Measurements from ENCODE around the gene ACAA1.

The ACAA1 gene

DNA sequence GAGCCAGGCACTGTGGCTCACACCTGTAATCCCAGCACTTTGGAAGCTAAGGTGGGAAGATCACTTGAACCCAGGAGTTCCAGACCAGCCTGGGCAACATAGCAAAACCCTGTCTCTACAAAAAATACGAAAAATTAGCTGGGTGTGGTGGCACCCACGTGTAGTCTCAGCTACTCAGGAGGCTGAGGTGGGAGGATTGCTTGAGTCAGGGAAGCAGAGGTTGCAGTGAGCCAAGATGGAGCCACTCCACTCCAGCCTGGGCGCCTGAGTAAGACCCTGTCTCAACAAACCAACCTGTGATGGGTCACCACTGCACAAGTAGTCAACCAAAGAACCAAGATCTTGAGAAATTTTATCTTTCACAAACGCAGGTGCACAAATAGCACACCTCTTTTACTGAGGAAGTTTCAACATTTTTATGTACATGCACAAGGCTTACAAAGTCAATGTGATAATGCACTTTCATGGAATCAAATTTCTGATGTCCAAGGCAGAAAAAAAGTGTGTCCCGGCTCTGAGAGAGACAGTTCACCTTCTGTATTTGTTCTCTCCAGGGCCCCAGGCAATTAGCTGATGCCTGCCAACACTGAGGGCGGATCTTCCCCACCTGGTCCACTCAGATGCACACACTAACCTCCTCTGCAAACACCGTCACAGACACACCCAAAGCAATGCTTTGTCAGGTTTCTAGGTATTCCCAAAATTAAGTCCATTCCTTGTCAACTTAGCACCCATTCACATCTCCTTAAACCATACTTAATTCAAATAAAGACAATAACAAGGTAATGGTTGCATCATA lies 12.4 kb downstream of the ACAA1 start:
- TF ChIP-seq CTCF (IDR thresholded peaks at IDR 0.05; ENCODE audit: extremely low read depth, insufficient read depth, missing control alignments), result no peak
- in situ Hi-C loops (cut with MboI; ENCODE audit: low pct_unique_long_range_greater_than_20kb, low sequenced_read_pairs, unreplicated experiment), result loop anchor here (10.0 kb wide), 1 partner anchor 360 kb away; no protein-coding TSS in a partner anchor
- DNase-seq (ENCODE audit: low spot score), result no peak

DNA sequence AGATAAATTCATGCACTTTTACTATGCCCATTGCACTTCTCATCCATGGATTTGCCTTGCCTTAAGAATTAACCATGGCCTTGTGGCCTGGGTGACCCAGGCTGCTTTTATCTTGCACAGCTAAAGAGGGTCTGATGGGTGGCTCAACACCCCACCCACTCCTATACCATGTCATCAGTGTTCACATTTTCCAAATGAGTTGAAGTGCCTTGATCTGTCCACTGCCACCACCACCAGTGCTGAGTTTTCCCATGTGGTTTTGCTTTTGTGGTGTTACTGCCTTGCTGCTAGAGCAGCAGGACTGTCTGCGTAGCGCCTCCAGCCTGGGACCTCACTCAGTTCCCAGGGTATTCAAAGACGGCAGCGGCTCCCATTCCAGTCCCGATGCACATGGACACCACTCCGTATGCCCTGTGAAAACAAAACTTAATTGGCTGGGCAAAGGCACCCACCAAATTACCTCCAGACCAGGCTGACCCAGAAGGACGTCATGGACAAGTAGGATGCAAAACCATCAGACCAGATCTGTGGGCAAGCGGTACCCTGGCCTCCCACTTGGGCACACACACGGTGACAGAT lies 14.1 kb downstream of the ACAA1 start:
- no peak for TF ChIP-seq CTCF (IDR thresholded peaks at IDR 0.05; ENCODE audit: extremely low read depth, insufficient read depth, missing control alignments)
- in situ Hi-C loops (cut with MboI; ENCODE audit: low pct_unique_long_range_greater_than_20kb, low sequenced_read_pairs, unreplicated experiment), result loop anchor here (10.0 kb wide), 1 partner anchor 362 kb away; no protein-coding TSS in a partner anchor
- no peak for DNase-seq (ENCODE audit: low spot score)

DNA sequence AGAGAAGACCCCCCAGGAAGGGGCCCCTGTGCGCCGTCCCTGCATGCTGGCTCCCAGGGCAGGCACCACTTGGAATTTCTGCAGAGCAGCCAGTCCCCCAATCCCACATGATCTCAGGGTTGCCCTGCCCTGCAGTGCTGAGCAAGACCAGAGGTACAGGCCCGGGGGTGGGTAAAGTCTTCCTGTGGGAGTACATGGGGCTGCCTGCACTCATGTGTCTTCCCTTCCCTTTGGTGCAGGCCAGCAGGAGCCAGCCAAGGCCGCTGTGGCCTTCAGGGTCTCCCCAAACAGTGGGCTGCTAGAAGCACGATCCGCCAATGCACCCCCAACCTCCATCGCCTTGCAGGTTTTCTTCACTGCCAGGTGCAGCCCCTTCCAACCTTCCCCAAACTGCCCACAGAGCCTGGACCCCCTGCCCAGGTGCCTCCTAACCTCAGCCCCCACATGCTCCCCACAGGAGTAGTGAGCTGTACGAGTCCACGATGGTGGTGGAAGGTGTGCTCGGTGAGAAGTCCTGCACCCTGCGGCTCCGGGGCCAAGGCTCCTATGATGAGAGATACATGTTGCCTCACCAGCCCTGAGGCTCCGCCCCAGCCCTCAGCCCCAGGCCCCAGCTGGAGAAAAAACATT lies 15.0 kb downstream of the ACAA1 start:
- no peak for TF ChIP-seq CTCF (IDR thresholded peaks at IDR 0.05; ENCODE audit: extremely low read depth, insufficient read depth, missing control alignments)
- DNase-seq (ENCODE audit: low spot score), result no peak
- in situ Hi-C loops (cut with MboI; ENCODE audit: low pct_unique_long_range_greater_than_20kb, low sequenced_read_pairs, unreplicated experiment), result loop anchor here (10.0 kb wide), 1 partner anchor 363 kb away; no protein-coding TSS in a partner anchor

DNA sequence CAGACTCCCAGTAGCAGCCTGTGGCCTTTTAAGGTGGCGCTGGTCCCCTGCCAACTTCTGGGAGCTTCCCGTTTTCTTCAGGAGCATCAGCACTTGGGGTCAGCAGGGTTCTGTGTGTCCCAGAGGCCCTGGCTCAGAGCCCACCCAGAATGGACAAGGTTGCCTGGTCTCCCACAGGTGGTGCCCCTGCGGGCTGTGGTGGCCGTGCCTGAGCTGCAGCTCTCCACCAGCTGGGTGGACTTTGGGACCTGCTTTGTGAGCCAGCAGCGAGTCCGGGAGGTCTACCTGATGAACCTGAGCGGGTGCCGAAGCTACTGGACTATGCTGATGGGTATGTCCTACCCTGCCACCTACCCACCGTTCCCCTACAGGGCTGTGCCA lies 15.5 kb downstream of the ACAA1 start:
- in situ Hi-C loops (cut with MboI; ENCODE audit: low pct_unique_long_range_greater_than_20kb, low sequenced_read_pairs, unreplicated experiment), result loop anchor here (10.0 kb wide), 1 partner anchor 363 kb away; no protein-coding TSS in a partner anchor
- TF ChIP-seq CTCF (IDR thresholded peaks at IDR 0.05; ENCODE audit: extremely low read depth, insufficient read depth, missing control alignments), result no peak
- no peak for DNase-seq (ENCODE audit: low spot score)

DNA sequence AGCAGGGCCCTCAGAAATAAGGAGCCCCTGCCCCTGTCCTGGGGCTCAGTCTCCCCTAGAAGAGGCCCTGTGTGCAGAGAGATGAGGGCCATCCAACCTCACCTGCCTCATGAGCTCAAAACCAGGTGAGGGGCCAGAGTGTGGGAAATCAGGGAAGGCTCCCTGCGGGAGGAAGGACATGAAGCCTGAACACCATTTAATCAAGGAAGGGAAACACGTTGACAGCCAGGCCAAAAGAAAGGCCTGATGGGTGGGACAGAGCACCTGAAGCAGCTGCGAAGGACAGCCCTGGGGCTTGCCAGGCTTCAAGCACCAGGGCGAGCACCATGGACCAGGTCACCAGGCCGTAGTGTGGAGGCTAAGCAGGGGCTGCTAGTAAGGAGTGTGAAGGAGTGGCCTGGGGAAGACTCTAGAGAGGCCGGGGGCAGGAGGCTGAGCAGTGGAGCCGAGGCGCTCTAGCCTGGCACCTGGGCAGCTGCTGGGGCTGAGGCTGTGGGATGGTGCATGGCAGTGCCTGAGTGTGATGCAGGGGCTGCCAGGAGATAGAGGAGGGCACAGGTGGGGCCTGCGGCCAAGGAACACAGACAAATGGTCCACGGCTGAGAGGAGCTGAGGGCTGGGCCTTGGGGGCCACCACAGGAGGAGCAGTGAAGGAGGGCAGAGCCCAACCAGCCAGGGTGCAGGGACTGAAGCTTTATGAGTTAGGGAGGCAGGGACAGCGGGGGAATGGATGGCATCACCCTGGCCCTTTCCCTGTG lies 16.1 kb downstream of the ACAA1 start:
- no peak for TF ChIP-seq CTCF (IDR thresholded peaks at IDR 0.05; ENCODE audit: extremely low read depth, insufficient read depth, missing control alignments)
- no peak for DNase-seq (ENCODE audit: low spot score)
- in situ Hi-C loops (cut with MboI; ENCODE audit: low pct_unique_long_range_greater_than_20kb, low sequenced_read_pairs, unreplicated experiment), result loop anchor here (10.0 kb wide), 1 partner anchor 364 kb away; no protein-coding TSS in a partner anchor

Data from GM13977 (cell line).